Measurements from ENCODE around the gene PSG5.
"Not testable (repeated sequence)": the region's sequence is repeated elsewhere in the genome, so short reads cannot be mapped to it uniquely, and the experiment has no call there.

Gene PSG5

DNA sequence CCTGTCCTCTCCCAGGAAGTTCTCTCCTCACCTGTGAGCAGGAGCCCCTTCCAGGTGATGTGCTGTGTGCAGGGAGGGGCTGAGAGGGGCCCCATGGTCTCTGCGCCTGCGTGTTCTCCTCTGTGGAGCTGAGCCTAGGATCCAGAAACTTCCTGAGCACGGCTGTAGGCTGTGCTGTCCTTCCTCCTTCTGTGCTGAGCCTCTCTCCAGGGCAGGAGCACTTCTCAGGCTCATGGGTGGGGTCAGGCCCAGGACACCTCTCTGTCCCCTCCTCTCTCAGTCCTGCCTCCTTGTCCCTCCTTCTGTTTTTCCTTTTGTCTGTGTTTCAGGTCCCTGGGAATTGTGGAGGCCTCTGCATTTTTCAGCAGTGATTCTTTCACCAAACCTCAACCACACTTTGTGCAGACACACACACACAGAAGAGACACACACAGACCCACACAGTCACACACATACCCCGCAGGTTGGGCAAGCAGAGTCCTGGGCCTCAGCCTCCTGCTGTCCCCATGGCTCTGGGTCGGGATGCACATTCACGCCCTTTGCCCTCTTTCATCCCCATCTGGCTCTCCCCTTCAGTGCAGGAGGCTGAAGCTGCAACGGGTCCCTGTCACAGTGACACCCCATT lies at the start of gene PSG5:
PSG5 (minus strand) TSS at position 226 of the 625 bp plus-strand sequence; CDS start at position 95, 131 bp downstream.
- DNase-seq, result not testable (repeated sequence)

DNA sequence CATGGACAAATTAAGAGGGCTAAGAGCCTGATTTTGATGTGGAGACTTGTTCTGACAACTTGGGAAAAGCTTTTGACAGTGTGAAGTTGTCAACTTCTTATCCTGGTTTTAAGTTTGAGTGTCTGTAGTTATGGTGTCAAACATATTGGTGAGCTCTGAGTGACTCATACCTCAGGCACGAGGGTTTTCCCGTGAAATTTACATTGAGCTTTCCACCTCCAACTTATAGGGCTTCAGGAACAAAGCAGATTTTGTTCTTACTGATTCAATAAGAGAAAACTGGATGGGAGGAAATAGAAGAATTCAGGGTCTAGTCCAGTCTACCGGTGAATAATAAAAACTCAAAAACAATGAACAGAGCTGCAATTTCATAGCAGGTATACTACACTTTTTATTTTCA lies 49.4 kb upstream of the PSG5 start:
- DNase-seq, result not testable (repeated sequence)

DNA sequence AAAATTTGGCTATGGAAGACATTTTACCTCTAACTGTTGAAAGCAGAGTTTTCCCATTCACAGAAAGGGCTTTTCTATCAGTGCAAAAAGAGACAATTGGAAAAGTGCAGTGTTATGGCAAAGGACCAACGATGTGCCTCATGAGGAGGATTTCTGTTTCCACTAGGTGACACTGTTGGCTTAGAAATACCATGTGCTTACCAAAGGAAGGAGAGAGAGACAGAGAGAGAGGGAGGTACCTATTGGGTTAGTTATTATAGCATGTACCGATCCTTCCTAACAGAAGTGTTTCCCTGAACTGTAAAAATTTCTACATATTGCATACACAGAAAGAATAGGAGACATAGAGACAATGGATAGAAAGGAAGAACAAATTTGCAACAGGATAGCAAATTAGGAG lies 43.0 kb upstream of the PSG5 start:
- no peak for DNase-seq

DNA sequence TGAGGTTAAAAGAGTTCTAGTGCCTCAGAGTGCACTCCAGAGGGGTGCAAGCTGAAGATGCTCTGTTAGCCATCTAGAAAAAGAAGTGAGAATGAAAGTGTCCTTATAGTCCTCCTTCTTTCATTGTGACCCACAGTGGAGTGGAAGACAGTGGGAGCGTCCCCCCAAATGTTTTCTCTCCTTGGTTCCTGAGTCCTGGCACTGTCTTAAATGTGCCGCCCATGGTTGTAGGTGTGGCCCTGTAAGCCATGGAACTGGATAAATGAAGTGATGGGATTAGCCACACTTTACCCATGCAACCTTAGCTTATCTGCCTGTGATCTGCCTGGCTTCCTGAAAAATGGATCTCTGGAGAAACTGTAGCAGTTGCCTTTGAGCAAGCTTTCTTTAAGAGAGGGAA lies 42.4 kb upstream of the PSG5 start:
- DNase-seq, result not testable (repeated sequence)

DNA sequence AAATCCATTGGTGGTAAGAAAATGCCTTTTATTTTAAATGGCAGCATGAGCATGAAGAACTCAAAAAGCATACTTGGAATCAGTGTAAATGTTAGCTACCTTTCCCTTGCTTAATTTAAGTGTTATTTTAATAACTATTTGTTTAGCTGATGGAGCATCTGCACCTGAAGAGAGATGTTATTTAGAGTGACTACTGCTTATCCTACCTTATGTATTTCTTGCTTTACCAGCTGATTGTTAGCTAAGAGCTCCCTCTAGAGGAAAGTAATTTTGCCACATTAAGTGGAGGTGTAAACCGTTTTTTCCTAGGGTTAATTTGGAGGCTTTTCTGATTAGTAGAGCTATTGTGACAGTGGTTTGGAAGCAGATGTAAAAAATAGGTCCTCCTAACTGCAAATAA lies 40.6 kb upstream of the PSG5 start:
- DNase-seq, result not testable (repeated sequence)

DNA sequence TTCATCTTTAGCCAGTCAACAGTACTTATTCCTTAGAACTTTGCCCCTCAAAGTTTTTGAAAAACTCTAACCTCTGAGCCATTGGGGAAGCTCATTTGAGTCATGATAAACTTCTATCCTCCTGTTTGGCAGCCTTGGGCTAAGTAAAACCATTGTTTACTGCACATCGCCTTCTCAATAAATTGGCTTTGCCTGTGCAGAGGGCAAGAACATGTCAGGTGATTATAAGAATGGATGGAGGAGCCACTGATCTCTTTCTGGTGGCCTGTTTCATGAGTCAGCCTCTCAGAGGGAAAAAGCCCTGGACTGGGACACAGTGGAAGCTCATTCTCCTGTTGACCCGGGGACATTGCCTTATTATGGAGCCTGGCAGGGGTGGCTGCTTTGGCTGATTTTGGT lies 38.5 kb upstream of the PSG5 start:
- no peak for DNase-seq

DNA sequence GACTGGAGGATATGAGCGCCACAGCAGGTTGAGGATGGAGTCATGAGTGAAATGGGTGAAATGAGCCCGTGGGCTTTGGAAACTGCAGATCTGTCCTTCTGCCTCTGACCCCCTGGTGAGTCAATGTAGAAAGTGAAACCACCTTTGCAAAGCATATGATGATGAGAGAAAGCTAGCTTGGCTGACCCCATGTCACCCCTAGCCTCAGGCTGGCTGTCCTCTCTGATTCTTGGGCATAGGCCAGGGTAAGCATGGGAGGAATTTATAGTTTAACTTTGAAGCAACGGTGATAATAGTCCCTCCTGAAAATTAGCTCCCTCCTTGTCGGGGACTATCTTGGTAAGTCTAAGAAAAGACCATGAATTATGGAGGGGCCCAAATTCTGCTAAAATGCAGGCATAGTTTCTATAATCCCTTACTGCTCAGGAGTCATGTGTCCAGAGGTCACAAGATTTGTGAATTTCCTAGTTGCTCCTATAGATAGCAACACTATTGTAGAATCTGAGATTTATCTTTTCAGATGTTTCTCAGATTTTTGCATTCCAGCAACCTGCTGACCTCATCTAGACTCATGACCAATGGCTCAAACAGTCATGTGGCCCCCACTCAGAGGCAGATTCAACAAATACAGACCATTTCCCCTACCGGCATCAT lies 38.0 kb upstream of the PSG5 start:
- not testable (repeated sequence) for DNase-seq

DNA sequence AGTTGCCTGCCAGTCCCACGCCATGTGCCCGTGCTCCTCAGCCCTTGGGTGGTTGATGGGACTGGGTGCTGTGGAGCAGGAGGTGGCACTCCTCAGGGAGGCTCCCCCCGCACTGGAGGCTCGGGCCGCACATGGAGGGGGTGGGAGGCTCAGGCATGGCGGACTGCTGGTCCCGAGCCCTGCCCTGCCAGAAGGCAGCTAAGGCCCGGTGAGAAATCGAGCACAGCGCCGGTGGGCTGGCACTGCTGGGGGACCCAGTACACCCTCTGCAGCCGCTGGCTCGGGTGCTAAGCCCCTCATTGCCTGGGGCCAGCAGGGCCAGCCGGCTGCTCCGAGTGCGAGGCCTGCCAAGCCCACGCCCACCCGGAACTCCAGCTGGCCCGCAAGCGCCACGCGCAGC lies 35.6 kb upstream of the PSG5 start:
- not testable (repeated sequence) for DNase-seq

DNA sequence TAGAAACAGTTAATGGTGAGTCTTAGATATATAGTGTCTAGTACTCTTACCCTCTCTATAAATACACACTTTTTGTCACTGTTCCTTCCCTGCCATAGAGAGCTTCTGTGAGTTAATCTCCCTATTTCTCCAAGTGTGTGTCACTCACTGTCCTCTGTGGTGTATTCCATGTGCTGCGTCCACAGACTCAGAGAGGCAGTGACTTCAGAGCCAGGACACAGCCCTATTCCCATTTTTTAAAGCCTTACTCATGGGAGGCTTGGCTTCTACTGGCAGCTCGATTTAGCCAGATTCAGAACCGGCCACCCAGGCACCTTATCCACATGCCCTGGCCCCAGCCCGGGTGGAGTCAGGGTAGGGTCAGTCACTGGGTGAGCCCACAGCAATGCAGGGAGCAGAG lies 32.8 kb upstream of the PSG5 start:
- not testable (repeated sequence) for DNase-seq

DNA sequence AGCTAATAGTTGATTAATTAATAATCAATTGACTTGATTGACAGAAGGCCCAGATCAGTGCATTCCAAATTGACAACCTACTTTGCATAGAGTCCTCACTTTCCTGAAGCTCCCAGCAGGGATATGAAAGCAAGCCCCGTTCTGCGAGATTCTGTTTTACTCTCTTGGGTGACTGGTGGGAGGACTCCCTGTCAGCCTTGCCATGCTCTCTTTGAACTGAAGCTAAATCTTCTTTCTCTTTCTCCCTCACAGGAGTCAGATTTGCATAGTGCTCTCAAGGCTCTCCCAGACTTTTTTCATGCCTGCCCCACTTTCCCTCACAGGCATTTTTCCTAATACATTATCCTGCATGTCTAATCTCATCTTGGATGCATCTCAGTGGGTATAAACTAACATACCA lies 29.5 kb upstream of the PSG5 start:
- not testable (repeated sequence) for DNase-seq

DNA sequence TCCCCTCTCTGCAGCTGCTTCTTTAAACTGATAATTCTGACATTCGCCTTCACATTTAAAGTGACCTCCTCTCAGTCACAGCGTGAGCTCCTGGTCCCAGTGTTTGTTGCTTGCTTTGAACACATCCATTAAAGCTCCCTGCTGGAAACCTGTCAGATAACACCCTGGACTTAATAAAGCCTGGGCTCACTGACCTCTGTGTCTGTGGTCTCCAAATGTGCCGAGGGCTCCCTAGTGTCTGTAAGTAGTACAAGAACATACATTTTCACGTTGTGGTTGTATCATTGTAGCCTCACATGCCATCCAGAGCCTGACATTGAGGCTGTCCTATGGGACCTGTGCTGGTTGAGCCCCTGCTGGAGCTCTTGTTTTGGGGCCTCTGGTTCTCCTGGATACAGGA lies 21.7 kb upstream of the PSG5 start:
- DNase-seq, result no peak

DNA sequence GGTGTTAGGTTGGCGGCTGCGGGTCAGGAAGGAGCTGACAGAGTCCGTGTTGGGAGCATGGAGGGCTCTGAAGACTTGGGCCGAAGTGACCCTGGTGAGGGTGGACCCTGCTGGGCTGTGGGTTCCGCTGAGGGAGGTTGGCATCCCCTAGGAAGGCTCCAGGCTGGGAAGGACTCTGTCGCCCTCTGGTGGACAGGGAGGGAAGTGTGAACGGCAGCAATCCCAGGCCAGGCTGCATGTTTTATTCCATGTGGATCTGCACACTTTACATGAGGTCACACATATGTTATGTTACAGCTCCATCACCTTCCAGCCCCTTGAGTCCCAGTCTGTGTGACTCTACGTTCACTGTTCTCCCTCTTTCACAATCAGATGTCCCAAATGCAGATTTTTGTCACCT lies 20.8 kb upstream of the PSG5 start:
- DNase-seq, result not testable (repeated sequence)

DNA sequence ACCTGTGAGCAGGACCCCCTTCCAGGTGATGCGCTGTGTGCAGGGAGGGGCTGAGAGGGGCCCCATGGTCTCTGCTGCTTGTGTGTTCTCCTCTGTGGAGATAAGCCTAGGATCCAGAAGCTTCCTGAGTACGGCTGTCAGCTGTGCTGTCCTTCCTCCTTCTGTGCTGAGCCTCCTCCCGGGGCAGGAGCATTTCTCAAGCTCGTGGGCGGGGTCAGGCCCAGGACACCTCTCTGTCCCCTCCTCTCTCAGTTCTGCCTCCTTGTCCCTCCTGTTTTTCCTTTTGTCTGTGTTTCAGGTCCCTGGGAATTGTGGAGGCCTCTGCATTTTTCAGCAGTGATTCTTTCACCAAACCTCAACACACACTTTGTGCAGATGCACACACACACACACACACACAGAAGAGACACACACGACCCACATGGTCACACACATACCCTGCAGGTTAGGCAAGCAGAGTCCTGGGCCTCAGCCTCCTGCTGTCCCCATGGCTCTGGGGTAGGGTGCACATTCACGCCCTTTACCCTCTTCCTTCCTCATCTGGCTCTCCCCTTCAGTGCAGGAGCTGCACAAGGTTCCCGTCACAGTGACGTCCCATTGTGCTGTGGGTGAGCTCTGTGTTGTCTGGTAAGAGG lies 19.3 kb upstream of the PSG5 start, which contains the start of gene PSG4:
PSG4 (minus strand) TSS at position 168 of the 635 bp plus-strand sequence; CDS start at position 66, 102 bp downstream.
- not testable (repeated sequence) for DNase-seq

DNA sequence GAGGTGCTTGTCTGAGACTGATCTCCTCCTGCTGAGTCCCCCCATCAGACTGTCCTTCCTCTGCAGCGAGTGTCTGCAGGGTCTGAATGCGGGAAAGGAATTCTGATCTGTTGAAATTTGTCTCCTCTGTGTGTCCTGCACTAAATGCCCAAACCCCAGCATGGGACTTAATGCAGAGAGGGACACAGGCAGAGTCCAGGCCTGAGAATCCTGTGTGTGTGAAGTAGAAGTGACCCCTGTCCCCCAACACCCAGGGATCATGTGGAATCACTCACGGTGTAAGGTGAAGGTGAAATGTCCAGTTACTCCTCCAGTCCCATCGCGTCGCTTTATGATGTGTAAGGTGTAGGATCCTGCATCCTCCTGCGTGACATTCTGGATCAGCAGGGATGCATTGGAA lies 17.3 kb upstream of the PSG5 start:
- DNase-seq, result not testable (repeated sequence)

DNA sequence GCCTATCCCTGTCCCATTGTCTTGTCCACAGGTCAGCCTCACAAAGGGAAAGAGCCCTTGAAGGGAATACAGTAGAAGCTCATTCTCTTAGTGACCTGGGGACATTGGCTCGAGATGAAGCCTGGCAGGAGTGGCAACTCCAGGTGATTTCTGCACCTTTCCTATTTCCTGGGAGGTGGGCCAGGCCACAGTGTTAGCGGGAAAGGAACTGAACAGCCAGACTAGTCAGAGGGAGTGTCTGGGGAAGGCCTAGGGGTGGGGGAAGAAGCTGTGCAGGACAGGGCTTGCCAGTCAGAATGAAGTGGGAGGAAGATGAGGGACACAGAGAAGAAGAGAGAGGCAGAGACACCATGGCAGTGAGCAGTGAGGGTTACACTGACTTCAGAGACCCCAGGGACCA lies 15.6 kb upstream of the PSG5 start:
- DNase-seq, result not testable (repeated sequence)

DNA sequence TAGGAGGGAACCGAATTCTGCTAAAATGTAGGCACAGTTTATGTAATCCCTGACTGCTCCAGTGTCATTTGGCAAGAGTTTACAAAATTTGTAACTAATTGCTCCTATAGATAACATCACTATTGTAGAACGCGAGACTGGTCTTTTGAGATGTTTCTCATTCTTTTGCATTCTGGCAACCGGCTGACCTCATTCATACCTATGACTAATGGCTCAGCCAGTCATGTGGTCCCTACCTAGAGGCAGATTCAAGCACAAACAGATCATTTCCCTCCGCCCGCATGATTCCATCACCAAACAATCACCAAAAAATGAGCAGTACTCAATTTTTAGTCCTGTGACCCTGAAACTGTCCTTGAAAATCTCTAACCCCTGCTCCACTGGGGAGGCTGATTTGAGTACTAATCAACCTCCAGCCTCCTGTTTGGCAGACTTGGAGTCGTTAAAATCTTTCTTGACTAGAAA lies 15.0 kb upstream of the PSG5 start:
- DNase-seq, result not testable (repeated sequence)

DNA sequence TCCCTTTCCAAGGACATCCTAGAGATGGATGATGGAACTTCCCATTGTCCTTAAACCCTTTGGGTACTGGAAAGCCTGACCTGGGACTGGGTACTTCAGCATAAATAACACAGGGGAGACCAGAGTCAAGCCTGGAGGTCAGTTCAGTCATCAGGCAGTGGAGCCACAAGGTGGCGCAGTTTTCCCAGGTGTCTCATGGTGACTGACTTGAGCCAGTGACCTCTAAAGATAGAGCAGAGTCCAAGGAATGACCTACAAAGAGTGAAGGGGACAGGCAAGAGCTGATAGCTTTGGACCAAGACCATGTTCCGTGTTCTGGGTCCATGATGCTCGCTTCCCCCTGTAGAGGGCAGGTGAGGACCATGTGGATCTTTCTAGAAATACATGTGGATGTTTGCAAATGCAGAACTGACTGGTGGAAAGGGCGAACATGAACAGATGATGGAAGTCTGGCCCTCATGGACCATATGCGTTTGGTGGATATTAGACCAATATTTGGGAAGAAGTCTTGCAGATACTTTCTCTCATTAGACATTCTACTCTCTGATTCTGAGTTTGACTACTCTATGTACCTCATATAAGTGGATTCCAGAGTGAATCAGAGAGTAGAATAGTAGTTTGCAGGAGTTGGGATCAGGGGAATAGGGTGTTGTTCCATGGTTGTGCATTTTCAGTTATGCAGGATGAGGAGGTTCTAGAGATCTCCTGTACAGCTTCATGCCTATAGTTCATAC lies 12.5 kb upstream of the PSG5 start:
- DNase-seq, result not testable (repeated sequence)

DNA sequence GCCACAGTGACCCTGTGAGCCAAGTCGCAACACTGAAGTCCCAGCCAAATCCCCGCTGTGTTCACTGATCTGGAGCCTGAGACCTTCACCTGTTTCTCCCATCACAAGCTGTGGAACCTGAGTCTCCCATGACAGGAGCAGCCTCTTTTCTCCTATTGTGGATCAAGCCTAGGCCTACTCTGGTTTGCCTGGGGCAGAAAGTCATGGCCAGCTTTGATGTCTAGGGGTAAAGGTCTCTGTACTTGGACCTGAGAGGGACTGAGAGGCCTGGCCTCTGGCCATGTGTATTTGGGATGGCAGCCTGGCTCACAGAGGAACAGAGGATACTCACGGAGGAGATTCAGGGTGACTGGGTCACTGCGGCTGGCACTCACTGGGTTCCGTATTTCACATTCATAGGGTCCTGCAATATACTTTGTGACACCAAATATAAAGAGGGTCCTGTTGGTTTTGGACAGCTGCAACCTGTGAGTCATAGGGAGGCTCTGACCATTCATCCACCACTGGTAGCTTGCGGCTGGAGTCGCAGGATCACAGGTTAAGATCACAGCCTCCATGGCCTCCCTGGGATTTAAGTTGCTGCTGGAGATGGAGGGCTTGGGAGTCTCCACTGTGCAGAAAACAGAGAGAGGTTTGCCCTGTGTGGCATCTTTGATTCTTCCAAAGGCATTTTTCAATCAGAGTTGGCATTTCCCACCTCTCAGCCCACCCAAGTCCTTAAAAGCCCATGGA lies 11.5 kb upstream of the PSG5 start:
- DNase-seq, result not testable (repeated sequence)

DNA sequence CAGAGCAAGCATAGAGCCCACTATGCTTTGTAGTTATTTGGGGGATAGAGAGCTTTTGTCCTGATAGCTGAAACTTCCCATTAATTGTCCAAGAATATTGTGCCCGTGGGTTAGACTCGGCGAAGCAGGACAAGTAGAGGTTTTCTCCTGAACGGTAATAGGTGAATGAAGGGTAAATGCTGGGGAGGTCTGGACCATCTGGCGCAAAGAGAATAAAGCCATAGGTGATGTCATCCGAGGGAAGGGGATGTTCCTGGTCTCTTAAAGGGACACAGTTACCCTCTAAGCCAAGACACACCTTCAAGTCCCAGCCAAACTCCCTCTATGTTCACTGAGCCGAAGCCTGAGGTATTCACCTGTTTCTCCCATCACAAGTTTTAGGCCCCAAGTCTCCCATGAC lies 8.1 kb upstream of the PSG5 start:
- not testable (repeated sequence) for DNase-seq

DNA sequence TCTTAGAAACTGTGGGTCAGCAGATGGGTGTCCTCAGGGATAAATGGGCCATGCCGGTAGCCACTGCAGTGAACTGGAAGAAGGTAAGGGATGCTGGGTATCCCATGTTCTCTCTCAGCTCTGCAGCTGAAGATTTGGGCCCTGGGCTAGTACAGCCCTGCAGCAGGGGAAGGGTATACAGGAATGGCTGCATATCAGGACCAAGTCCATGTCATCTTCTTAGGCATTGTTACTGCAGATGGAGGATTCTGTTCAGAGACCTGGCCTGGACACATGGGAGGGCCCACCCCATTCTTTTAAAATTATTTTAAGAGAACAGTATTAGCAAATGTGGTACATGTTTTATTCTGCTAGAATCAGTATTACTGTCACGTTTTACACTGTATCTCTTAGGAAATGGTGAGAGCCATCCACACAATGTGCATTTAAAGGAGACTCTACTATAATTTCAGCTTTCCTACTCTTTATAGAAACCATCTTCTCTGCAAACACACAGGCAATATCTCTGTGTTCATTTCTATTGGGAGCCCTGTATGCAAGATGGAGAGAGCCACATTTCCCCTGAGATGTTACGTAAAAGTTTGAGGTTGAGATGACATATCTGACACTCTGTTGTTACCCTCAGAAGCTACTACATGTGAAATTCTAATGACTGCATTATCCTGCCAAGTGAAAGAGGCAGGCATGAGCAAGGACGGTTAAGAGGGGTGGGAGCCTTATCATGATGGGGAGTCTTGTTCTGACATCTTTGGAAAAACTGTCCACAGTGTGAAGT lies 6.2 kb upstream of the PSG5 start:
- DNase-seq, result not testable (repeated sequence)

DNA sequence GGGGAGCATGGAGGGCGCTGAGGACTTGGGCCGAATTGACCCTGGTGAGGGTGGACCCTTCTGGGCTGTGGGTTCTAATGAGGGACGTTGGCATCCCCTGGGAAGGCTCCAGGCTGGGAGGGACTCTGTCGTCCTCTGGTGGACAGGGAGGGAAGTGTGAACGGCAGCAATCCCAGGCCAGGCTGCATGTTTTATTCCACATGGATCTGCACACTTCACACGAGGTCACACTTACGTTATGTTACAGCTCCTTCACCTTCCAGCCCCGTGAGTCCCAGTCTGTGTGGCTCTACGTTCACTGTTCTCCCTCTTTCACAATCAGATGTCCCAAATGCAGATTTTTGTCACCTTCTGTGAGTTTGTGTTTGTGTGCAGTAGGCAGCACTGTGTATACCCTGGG lies 1.8 kb upstream of the PSG5 start:
- DNase-seq, result not testable (repeated sequence)
